ENCODE data around the gene RHBG.

GRCh38 chr1:156356262-156356874 lies 12.6 kb upstream of the RHBG start:
- TF ChIP-seq POLR2A (IDR thresholded peaks at IDR 0.05) (no peak), CTCF (IDR thresholded peaks at IDR 0.05 in 8 of 11, conservative IDR thresholded peaks at IDR 0.05 in 3 of 11) (no peak)
